OCI-LY3 (cell line): ENCODE results near the gene ZNF496.

Source experiments
- H2AFZ ChIP-seq: fragments of 200-600, 300-600 bp; shearing (Covaris generic); 2 replicates; pipeline ENCODE4 v1.6.0; 2014; ENCODE audit warnings: antibody characterized with exemption, low read depth, low read length
- H3K27ac ChIP-seq: fragments of 200-600, 300-600 bp; sonication (generic); 2 replicates; pipeline ENCODE4 v1.5.1; 2014; ENCODE audit warnings: mild to moderate bottlenecking, low read length, moderate library complexity, mixed read lengths
- H3K27me3 ChIP-seq: fragments of 200-600, 300-600 bp; sonication (generic); 2 replicates; pipeline ENCODE4 v1.6.1; 2014; ENCODE audit warnings: low read depth, low read length, mixed read lengths
- H3K36me3 ChIP-seq: fragments of 200-600, 300-600 bp; sonication (generic); replicated peaks from 2 replicates; pipeline ENCODE3; 2014; ENCODE audit warnings: low read depth, low read length, mixed read lengths
- H3K4me1 ChIP-seq: fragments of 300-600, 200-600 bp; sonication (generic); 2 replicates; pipeline ENCODE4 v1.6.1; 2014; ENCODE audit warnings: low read length, mixed read lengths
- H3K4me2 ChIP-seq: fragments of 200-600, 300-600 bp; sonication (generic); 2 replicates; pipeline ENCODE4 v1.6.1; 2014; ENCODE audit warnings: low read length, mixed read lengths
- H3K4me3 ChIP-seq: fragments of 300-600, 200-600 bp; sonication (generic); 2 replicates; pipeline ENCODE4 v1.5.1; 2014; ENCODE audit warnings: antibody characterized with exemption, mild to moderate bottlenecking, low read length, moderate library complexity
- H3K79me2 ChIP-seq: fragments of 300-600, 200-600 bp; shearing (Covaris generic); 2 replicates; pipeline ENCODE4 v1.6.1; 2014; ENCODE audit warnings: mild to moderate bottlenecking, low read length, mixed read lengths
- H3K9ac ChIP-seq: fragments of 300-600, 200-600 bp; shearing (Covaris generic); 2 replicates; pipeline ENCODE4 v1.6.0; 2014; ENCODE audit warnings: mild to moderate bottlenecking, low read length, moderate library complexity
- H3K9me3 ChIP-seq: fragments of 200-600, 300-600 bp; shearing (Covaris generic); 2 replicates; pipeline ENCODE4 v1.6.1; 2014; ENCODE audit warnings: low read length, mixed read lengths; ENCODE audit not compliant: insufficient read depth
- H4K20me1 ChIP-seq: fragments of 200-600, 300-600 bp; sonication (generic); 2 replicates; pipeline ENCODE4 v1.6.1; 2016; ENCODE audit warnings: low read length, mixed read lengths; ENCODE audit not compliant: insufficient read depth
- CTCF ChIP-seq: fragments of 200-600, 300-600 bp; sonication (generic); IDR thresholded peaks from 2 replicates; pipeline ENCODE4 v1.5.1; 2014; ENCODE audit warnings: antibody characterized with exemption, low read length, low read depth
- EZH2phosphoT487 ChIP-seq: fragments of 200-600 bp; shearing (Covaris generic); IDR thresholded peaks from 2 replicates; pipeline ENCODE4 v1.6.1; 2018; ENCODE audit warnings: antibody characterized with exemption, mixed run types, low read depth

The ZNF496 gene

GRCh38 chr1:247294282-247294681 lies 37.4 kb downstream of the ZNF496 start:
- no peak overlapping the region for H2AFZ ChIP-seq
- H3K4me2 ChIP-seq, result no peak overlapping the region
- H3K4me3 ChIP-seq, result no peak overlapping the region
- H3K27ac ChIP-seq, result no peak overlapping the region
- TF ChIP-seq EZH2phosphoT487, result no peak
- no peak for TF ChIP-seq CTCF
- H3K9ac ChIP-seq, result no peak overlapping the region
- no peaks in the 10 kb centered on the region for H3K79me2 ChIP-seq
- no peaks in the 10 kb centered on the region for H4K20me1 ChIP-seq
- no peaks in the 10 kb centered on the region for H3K4me1 ChIP-seq
- no peaks in the 10 kb centered on the region for H3K27me3 ChIP-seq
- no peaks in the 10 kb centered on the region for H3K9me3 ChIP-seq
- H3K36me3 ChIP-seq, result peaks cover 16% of the 10 kb centered on the region

- Histone ChIP-seq H3K4me3 (no peak overlapping the region), H4K20me1 (no peaks in the 10 kb centered on the region), H3K27me3 (no peaks in the 10 kb centered on the region), H3K9ac (no peak overlapping the region), H3K4me2 (no peak overlapping the region), H3K79me2 (no peaks in the 10 kb centered on the region), H3K4me1 (no peaks in the 10 kb centered on the region), H3K36me3 (peaks cover 6% of the 10 kb centered on the region), H3K9me3 (no peaks in the 10 kb centered on the region), H3K27ac (no peak overlapping the region), H2AFZ (no peak overlapping the region)
- no peak for TF ChIP-seq CTCF
- no peak for TF ChIP-seq EZH2phosphoT487
These were observed 38.6 kb downstream of the ZNF496 start for GRCh38 chr1:247293047-247293446.

GRCh38 chr1:247291833-247292561 lies 39.7 kb downstream of the ZNF496 start:
- Histone ChIP-seq H3K9ac (no peak overlapping the region), H2AFZ (no peak overlapping the region), H3K4me2 (no peak overlapping the region), H3K4me3 (no peak overlapping the region), H3K4me1 (no peaks in the 10 kb centered on the region), H3K27ac (no peak overlapping the region), H3K9me3 (no peaks in the 10 kb centered on the region), H3K79me2 (no peaks in the 10 kb centered on the region), H3K27me3 (no peaks in the 10 kb centered on the region), H3K36me3 (no peaks in the 10 kb centered on the region), H4K20me1 (no peaks in the 10 kb centered on the region)
- TF ChIP-seq CTCF, result no peak
- no peak for TF ChIP-seq EZH2phosphoT487

- Histone ChIP-seq H3K4me1 (no peaks in the 10 kb centered on the region), H2AFZ (no peak overlapping the region), H3K9ac (no peak overlapping the region), H3K79me2 (no peaks in the 10 kb centered on the region), H3K9me3 (no peaks in the 10 kb centered on the region), H3K27ac (no peak overlapping the region), H3K4me3 (no peak overlapping the region), H3K36me3 (no peaks in the 10 kb centered on the region), H4K20me1 (no peaks in the 10 kb centered on the region), H3K4me2 (no peak overlapping the region), H3K27me3 (no peaks in the 10 kb centered on the region)
- TF ChIP-seq CTCF (no peak), EZH2phosphoT487 (no peak)
These were observed 40.5 kb downstream of the ZNF496 start for GRCh38 chr1:247291161-247291560.
